K562 (cell line): ENCODE data around the gene RAE1. TPM values are rescaled to one million over a fixed set of nuclear protein-coding genes. Genes with fewer than 3 reads are reported as not detected.

ENCODE experiments used
- ARID3B ChIP-seq: fragments of 250-450 bp; sonication (Bioruptor Pico); IDR thresholded peaks from 2 replicates; pipeline ENCODE4 v1.4.0; 2020; ENCODE audit warnings: borderline replicate concordance
- ATF3 ChIP-seq, 2 experiments: fragments of 450-650 bp in 1 of 2; sonication (generic) in 1 of 2; formaldehyde crosslinking in 1 of 2; IDR thresholded peaks in 1 of 2; conservative IDR thresholded peaks in 1 of 2; 2 replicates each; pipeline versions ENCODE4 v1.6.1 to v1.8.1; 2016 to 2023; ENCODE audit warnings: mild to moderate bottlenecking in 2 of 2, moderate library complexity in 2 of 2, inconsistent platforms in 1 of 2, missing genetic modification reagents in 1 of 2
- FOXJ3 ChIP-seq: sonication (generic); formaldehyde crosslinking; IDR thresholded peaks from 2 replicates; pipeline ENCODE4 v1.4.0; 2020; ENCODE audit warnings: mild to moderate bottlenecking, missing genetic modification reagents
- GTF2E2 ChIP-seq: fragments of 200-800 bp; sonication (Bioruptor generic); IDR thresholded peaks from 2 replicates; pipeline ENCODE4 v1.6.1; 2016; ENCODE audit warnings: missing genetic modification characterization, missing compliant biosample characterization
- LEF1 ChIP-seq: fragments of 450-650 bp; IDR thresholded peaks from 2 replicates; pipeline ENCODE4 v1.6.1; 2016; ENCODE audit warnings: mild to moderate bottlenecking
- MBD2 ChIP-seq: sonication (generic); IDR thresholded peaks from 2 replicates; pipeline ENCODE4 v1.6.1; 2016; ENCODE audit warnings: low read depth, borderline replicate concordance
- NFXL1 ChIP-seq: fragments of 450-650 bp; formaldehyde crosslinking; IDR thresholded peaks from 2 replicates; pipeline ENCODE4 v1.4.0; 2021; ENCODE audit warnings: mild to moderate bottlenecking
- NR4A1 ChIP-seq, 2 experiments: fragments of 250-450 bp in 1 of 2; fragments of 450-650 bp in 1 of 2; sonication (Bioruptor Pico) in 1 of 2; IDR thresholded peaks; 2 replicates each; pipeline versions ENCODE4 v1.4.0 to v1.6.1; 2016 to 2020; ENCODE audit warnings: mild to moderate bottlenecking in 2 of 2, missing compliant biosample characterization in 1 of 2, missing genetic modification characterization in 1 of 2, moderate library complexity in 1 of 2
- RBBP5 ChIP-seq: fragments of 200-600 bp; sonication (generic); IDR thresholded peaks from 2 replicates; pipeline ENCODE4 v1.6.1; 2012; ENCODE audit warnings: borderline replicate concordance, mild to moderate bottlenecking, low read length, control low read depth, inconsistent platforms; ENCODE audit not compliant: insufficient read depth, poor library complexity, severe bottlenecking
- RCOR1 ChIP-seq, 2 experiments: IDR thresholded peaks; 2 replicates each; pipeline ENCODE4 v1.6.1; 2012; ENCODE audit warnings: low read depth in 2 of 2, low read length in 2 of 2, borderline replicate concordance in 1 of 2, improper control_type of control experiment in 1 of 2
- TAF9B ChIP-seq: fragments of 450-650 bp; IDR thresholded peaks from 2 replicates; pipeline ENCODE4 v1.6.1; 2018; ENCODE audit warnings: mild to moderate bottlenecking; ENCODE audit not compliant: partially characterized antibody
- TEAD2 ChIP-seq: fragments of 450-650 bp; IDR thresholded peaks from 2 replicates; pipeline ENCODE4 v1.6.1; 2016; ENCODE audit warnings: missing genetic modification characterization, control low read depth, missing compliant biosample characterization
- polyA plus RNA-seq, 8 experiments: library from polyadenylated mRNA; depleted of rRNA in 4 of 8; stranded (reverse) in 5 of 8; unstranded in 3 of 8; fragments of >200 nt; fragmentation: Nextera tagmentation in 2 of 8; fragmentation: Illumina TruSeq in 1 of 8; extraction: Ambion mirVana in 2 of 8; extraction: Trizol in 1 of 8; gene quantifications; 2 replicates each; pipeline versions ENCODE4 v1.2.1 to v1.2.3, GENCODE V29; 2011 to 2014; ENCODE audit warnings: inconsistent platforms in 1 of 8, missing spikeins in 1 of 8
- total RNA-seq, 7 experiments: library from RNA; depleted of rRNA in 6 of 7; stranded (reverse); fragments of >200 nt in 6 of 7; fragmentation: Illumina TruSeq in 2 of 7; extraction: Trizol in 2 of 7; gene quantifications; 2 replicates each; pipeline versions ENCODE4 v1.2.1 to v1.2.3, GENCODE V29; 2011 to 2021; ENCODE audit warnings: low replicate concordance in 1 of 7
- TF ChIP-seq, protein P1 (sequence below), 2 experiments: fragments of 250-450 bp in 1 of 2; fragments of 450-650 bp in 1 of 2; sonication (Bioruptor Pico) in 1 of 2; IDR thresholded peaks; 2 replicates each; pipeline versions ENCODE4 v1.6.1 to v1.8.0; 2016 to 2021; ENCODE audit warnings: mild to moderate bottlenecking in 2 of 2, moderate library complexity in 2 of 2, missing compliant biosample characterization in 1 of 2, missing genetic modification characterization in 1 of 2
- TF ChIP-seq, protein P2 (sequence below): fragments of 450-650 bp; formaldehyde crosslinking; IDR thresholded peaks from 2 replicates; pipeline ENCODE4 v1.4.0; 2022; ENCODE audit warnings: mild to moderate bottlenecking, moderate library complexity
- TF ChIP-seq, protein P3 (sequence below): fragments of 250-450 bp; sonication (Bioruptor Pico); IDR thresholded peaks from 2 replicates; pipeline ENCODE4 v1.8.0; 2021; ENCODE audit warnings: mild to moderate bottlenecking, moderate library complexity
- TF ChIP-seq, protein P4 (sequence below): IDR thresholded peaks from 2 replicates; pipeline ENCODE4 v1.6.1; 2016; ENCODE audit warnings: missing genetic modification characterization, missing compliant biosample characterization

Gene RAE1
- total and polyA plus RNA-seq, 9 of the 15 experiments (the other 6 are each of a cell fraction or from before 2014, with no cell fraction given): 33.7 to 248 (median 77.7) TPM

- TF ChIP-seq, protein P1, sequence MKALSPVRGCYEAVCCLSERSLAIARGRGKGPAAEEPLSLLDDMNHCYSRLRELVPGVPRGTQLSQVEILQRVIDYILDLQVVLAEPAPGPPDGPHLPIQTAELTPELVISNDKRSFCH (CRISPR knock-in tag; IDR thresholded peaks at IDR 0.05): no peak
- TF ChIP-seq, protein P1 (tag; IDR thresholded peaks at IDR 0.05): peak; percentile 77; the same call in 1 of the 2 replicates
- TF ChIP-seq FOXJ3 (no peak), NFXL1 (CRISPR knock-in tag) (no peak), GTF2E2 (tag) (peak; percentile 76; the same call in 1 of the 2 replicates), RBBP5 (peak; percentile 50), RCOR1 (IDR thresholded peaks at IDR 0.05; ENCODE audit: borderline replicate concordance in 1 of 2, low read depth in 2 of 2, low read length in 2 of 2) (no peak), NR4A1 (CRISPR knock-in tag; IDR thresholded peaks at IDR 0.05) (no peak), NR4A1 (tag; IDR thresholded peaks at IDR 0.05) (peak; percentile 84), TEAD2 (tag) (no peak), ARID3B (CRISPR knock-in tag) (no peak), MBD2 (no peak), ATF3 (IDR thresholded peaks at IDR 0.05) (no peak), ATF3 (CRISPR knock-in tag; conservative IDR thresholded peaks at IDR 0.05) (0 out of 2 replicates have a peak, but pooled peaks have one; percentile 18), LEF1 (peak; percentile 77; the same call in 1 of the 2 replicates), TAF9B (peak; percentile 60)
- TF ChIP-seq, protein P2, sequence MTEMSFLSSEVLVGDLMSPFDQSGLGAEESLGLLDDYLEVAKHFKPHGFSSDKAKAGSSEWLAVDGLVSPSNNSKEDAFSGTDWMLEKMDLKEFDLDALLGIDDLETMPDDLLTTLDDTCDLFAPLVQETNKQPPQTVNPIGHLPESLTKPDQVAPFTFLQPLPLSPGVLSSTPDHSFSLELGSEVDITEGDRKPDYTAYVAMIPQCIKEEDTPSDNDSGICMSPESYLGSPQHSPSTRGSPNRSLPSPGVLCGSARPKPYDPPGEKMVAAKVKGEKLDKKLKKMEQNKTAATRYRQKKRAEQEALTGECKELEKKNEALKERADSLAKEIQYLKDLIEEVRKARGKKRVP: peak; percentile 42; the same call in 1 of the 2 replicates
- TF ChIP-seq, protein P3, sequence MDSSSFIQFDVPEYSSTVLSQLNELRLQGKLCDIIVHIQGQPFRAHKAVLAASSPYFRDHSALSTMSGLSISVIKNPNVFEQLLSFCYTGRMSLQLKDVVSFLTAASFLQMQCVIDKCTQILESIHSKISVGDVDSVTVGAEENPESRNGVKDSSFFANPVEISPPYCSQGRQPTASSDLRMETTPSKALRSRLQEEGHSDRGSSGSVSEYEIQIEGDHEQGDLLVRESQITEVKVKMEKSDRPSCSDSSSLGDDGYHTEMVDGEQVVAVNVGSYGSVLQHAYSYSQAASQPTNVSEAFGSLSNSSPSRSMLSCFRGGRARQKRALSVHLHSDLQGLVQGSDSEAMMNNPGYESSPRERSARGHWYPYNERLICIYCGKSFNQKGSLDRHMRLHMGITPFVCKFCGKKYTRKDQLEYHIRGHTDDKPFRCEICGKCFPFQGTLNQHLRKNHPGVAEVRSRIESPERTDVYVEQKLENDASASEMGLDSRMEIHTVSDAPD (CRISPR knock-in tag): no peak
- TF ChIP-seq, protein P4, sequence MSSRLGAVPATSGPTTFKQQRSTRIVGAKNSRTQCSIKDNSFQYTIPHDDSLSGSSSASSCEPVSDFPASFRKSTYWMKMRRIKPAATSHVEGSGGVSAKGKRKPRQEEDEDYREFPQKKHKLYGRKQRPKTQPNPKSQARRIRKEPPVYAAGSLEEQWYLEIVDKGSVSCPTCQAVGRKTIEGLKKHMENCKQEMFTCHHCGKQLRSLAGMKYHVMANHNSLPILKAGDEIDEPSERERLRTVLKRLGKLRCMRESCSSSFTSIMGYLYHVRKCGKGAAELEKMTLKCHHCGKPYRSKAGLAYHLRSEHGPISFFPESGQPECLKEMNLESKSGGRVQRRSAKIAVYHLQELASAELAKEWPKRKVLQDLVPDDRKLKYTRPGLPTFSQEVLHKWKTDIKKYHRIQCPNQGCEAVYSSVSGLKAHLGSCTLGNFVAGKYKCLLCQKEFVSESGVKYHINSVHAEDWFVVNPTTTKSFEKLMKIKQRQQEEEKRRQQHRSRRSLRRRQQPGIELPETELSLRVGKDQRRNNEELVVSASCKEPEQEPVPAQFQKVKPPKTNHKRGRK (tag): no peak
These were observed 38.9 kb downstream of the RAE1 start (continued) for GRCh38 chr20:57389695-57390603.
